Measurements from ENCODE around the gene TERT. TPM values are rescaled to one million over a fixed set of nuclear protein-coding genes. Genes with fewer than 3 reads are reported as not detected.

The TERT gene
- total RNA-seq, 1 donor from 2014 or later, result 0.20 TPM

DNA sequence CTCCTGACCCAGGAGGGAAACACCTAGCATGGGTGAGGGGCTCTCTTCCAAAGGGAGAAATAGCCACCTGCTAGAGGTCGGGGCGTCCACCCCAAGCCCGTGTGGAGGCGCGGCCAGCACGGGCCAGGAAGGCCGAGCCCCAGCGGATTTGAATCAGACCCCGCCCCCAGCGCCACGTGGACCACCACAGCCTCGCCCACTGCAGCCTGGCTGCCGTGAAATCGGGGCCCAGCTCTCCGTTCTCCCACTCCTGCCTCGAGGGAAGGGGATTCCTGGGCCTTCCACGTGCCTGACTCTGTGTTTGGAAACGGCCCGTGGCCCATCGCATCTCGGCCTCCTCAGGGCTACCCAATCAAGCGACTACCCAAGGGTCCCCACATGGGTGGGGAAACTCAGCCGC lies 38.1 kb downstream of the TERT start:
- H3K27ac Mint-ChIP-seq, result no peak overlapping the region
- H3K27me3 Mint-ChIP-seq (ENCODE audit: low read depth), result peaks cover 16% of the 10 kb centered on the region
- no peaks in the 10 kb centered on the region for H3K9me3 Mint-ChIP-seq
- TF ChIP-seq, protein P1, sequence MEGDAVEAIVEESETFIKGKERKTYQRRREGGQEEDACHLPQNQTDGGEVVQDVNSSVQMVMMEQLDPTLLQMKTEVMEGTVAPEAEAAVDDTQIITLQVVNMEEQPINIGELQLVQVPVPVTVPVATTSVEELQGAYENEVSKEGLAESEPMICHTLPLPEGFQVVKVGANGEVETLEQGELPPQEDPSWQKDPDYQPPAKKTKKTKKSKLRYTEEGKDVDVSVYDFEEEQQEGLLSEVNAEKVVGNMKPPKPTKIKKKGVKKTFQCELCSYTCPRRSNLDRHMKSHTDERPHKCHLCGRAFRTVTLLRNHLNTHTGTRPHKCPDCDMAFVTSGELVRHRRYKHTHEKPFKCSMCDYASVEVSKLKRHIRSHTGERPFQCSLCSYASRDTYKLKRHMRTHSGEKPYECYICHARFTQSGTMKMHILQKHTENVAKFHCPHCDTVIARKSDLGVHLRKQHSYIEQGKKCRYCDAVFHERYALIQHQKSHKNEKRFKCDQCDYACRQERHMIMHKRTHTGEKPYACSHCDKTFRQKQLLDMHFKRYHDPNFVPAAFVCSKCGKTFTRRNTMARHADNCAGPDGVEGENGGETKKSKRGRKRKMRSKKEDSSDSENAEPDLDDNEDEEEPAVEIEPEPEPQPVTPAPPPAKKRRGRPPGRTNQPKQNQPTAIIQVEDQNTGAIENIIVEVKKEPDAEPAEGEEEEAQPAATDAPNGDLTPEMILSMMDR (IDR thresholded peaks at IDR 0.05; ENCODE audit: unreplicated experiment), result no peak
- no peaks in the 10 kb centered on the region for H3K4me1 Mint-ChIP-seq
- DNase-seq (ENCODE audit: low spot score in 2 of 2, unreplicated experiment in 2 of 2), result no peak
- H3K4me3 Mint-ChIP-seq, result no peak overlapping the region
- H3K36me3 Mint-ChIP-seq, result no peaks in the 10 kb centered on the region

DNA sequence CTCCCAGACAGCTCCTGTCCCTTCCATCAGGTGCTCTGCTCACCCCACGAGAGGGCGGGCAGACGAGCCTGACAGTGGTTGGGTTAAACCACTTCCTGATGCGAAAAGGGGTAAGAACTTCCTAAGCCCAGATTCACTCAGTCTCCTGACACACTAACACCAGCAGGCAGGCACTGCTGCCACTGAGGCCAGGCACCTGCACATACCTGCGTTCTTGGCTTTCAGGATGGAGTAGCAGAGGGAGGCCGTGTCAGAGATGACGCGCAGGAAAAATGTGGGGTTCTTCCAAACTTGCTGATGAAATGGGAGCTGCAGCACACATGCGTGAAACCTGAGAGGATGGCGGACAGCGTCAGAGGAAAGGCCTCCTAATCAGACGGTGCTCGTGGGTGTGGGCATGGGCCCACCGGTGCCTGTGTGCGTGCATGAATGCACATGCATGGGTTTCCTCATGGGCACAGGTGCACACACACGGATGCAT lies 39.7 kb downstream of the TERT start:
- Mint-ChIP-seq H3K9me3 (no peaks in the 10 kb centered on the region), H3K4me3 (no peak overlapping the region), H3K27me3 (ENCODE audit: low read depth) (peaks cover 14% of the 10 kb centered on the region), H3K27ac (no peak overlapping the region), H3K4me1 (no peaks in the 10 kb centered on the region), H3K36me3 (no peaks in the 10 kb centered on the region)
- no peak for DNase-seq (ENCODE audit: low spot score in 2 of 2, unreplicated experiment in 2 of 2)
- TF ChIP-seq, protein P1 (IDR thresholded peaks at IDR 0.05; ENCODE audit: unreplicated experiment), result no peak

DNA sequence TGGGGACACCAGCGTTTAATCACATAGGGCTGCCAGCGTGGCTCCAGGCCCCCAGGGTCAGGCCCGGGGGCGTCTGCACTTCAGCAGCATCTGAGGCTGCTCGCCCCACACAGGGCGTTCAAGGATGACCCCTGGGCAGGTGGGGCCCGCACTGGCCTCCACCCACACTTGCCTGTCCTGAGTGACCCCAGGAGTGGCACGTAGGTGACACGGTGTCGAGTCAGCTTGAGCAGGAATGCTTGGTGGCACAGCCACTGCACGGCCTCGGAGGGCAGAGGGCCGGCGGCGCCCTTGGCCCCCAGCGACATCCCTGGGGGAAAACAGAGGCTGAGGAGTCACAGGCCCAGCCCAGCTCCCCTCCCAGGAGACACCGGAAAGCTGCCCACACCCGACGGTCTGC lies 40.7 kb downstream of the TERT start:
- no peak overlapping the region for H3K4me3 Mint-ChIP-seq
- no peak overlapping the region for H3K27ac Mint-ChIP-seq
- H3K4me1 Mint-ChIP-seq, result no peaks in the 10 kb centered on the region
- H3K27me3 Mint-ChIP-seq (ENCODE audit: low read depth), result peaks cover 18% of the 10 kb centered on the region
- TF ChIP-seq, protein P1 (IDR thresholded peaks at IDR 0.05; ENCODE audit: unreplicated experiment), result no peak
- H3K36me3 Mint-ChIP-seq, result no peaks in the 10 kb centered on the region
- no peak for DNase-seq (ENCODE audit: low spot score in 2 of 2, unreplicated experiment in 2 of 2)
- no peaks in the 10 kb centered on the region for H3K9me3 Mint-ChIP-seq

DNA sequence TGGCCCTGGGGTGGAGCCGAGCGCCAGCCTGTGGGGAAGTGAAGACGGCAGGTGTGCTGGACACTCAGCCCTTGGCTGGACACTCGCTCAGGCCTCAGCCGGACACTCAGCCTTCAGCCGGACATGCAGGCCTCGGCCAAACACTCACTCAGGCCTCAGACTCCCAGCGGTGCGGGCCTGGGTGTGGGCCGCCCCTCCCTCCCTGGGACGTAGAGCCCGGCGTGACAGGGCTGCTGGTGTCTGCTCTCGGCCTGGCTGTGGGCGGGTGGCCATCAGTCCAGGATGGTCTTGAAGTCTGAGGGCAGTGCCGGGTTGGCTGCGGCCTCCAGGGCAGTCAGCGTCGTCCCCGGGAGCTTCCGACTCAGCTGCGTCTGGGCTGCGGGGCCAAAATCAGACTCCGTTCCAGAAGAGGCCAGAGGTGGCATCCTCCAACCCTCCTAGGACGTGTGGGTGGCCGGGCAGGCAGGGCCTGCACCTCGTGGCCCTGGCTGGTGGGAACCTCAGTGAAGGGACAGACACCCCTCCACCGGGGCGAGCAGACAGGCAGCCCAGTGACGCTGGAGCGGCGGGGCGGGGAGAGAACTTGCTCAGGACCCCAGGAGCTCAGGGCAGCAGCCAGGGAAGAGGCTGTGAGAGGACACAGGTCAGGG lies 41.3 kb downstream of the TERT start:
- Mint-ChIP-seq H3K27me3 (ENCODE audit: low read depth) (peaks cover 16% of the 10 kb centered on the region), H3K9me3 (no peaks in the 10 kb centered on the region)

DNA sequence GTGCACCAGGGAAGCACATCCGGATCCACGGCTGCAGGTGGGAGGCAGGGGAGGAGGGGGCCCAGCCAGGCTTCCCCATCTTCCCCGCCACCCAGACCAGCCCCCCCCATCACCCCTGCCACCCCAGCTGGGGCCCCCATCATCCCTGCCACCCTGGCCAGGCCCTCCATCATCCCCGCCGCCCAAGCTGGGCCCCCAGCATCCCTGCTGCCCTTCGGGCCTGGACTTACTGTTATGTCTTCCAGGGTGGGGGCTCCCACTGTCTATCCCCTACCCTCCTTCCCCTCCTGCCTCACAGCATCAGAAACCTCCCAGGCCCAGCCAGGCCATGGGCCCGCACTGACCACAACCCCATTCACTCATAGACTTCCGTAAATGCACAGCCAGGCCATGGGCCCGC lies 42.2 kb downstream of the TERT start:
- Mint-ChIP-seq H3K27ac (no peak overlapping the region), H3K4me3 (no peak overlapping the region), H3K27me3 (ENCODE audit: low read depth) (peaks cover 16% of the 10 kb centered on the region), H3K4me1 (no peaks in the 10 kb centered on the region), H3K36me3 (no peaks in the 10 kb centered on the region), H3K9me3 (no peaks in the 10 kb centered on the region)
- TF ChIP-seq, protein P1 (IDR thresholded peaks at IDR 0.05; ENCODE audit: unreplicated experiment), result no peak
- no peak for DNase-seq (ENCODE audit: low spot score in 2 of 2, unreplicated experiment in 2 of 2)

More for the DNA sequence above, 41.3 kb downstream of the TERT start:
- TF ChIP-seq, protein P1 (IDR thresholded peaks at IDR 0.05; ENCODE audit: unreplicated experiment), result no peak
- H3K27ac Mint-ChIP-seq, result no peak overlapping the region
- DNase-seq (ENCODE audit: low spot score in 2 of 2, unreplicated experiment in 2 of 2), result no peak
- no peaks in the 10 kb centered on the region for H3K36me3 Mint-ChIP-seq
- H3K4me1 Mint-ChIP-seq, result no peaks in the 10 kb centered on the region
- H3K4me3 Mint-ChIP-seq, result no peak overlapping the region

Data from mesothelial cell of epicardium (in vitro differentiated cells).